HL-60 (cell line): ENCODE data around the gene RAB11FIP3.

ENCODE experiments used
- DNase-seq, 2 experiments: peaks; one replicate each; pipeline ENCODE4 v3.0.0-alpha.2; 2010 to 2020; ENCODE audit warnings: low read depth in 1 of 2, low spot score in 1 of 2
- H3K27ac ChIP-seq: fragments of 250-450 bp; sonication (Bioruptor Pico); replicated peaks from 2 replicates; pipeline ENCODE4 v1.5.1; 2020; ENCODE audit warnings: mild to moderate bottlenecking, moderate library complexity
- H3K27me3 ChIP-seq: fragments of 250-450 bp; sonication (Bioruptor Pico); 2 replicates; pipeline ENCODE4 v1.5.1; 2021; ENCODE audit warnings: mild to moderate bottlenecking, moderate library complexity; ENCODE audit not compliant: insufficient read depth, poor library complexity, severe bottlenecking
- H3K4me3 ChIP-seq: replicated peaks from 2 replicates; pipeline ENCODE4 v1.5.1; 2011; ENCODE audit warnings: mild to moderate bottlenecking, control low read depth, low read length; ENCODE audit not compliant: insufficient read depth
- CTCF ChIP-seq: IDR thresholded peaks from one replicate; pipeline ENCODE4 v1.5.1; 2011; ENCODE audit warnings: low read length, control low read depth, inconsistent platforms; ENCODE audit not compliant: insufficient read depth
- GABPA ChIP-seq: IDR thresholded peaks from 2 replicates; pipeline ENCODE4 v1.6.1; 2012; ENCODE audit warnings: low read depth
- POLR2AphosphoS5 ChIP-seq: IDR thresholded peaks from 2 replicates; pipeline ENCODE4 v1.6.1; 2012; ENCODE audit warnings: low read depth
- REST ChIP-seq: IDR thresholded peaks from 2 replicates; pipeline ENCODE4 v1.6.1; 2012; ENCODE audit warnings: low read depth; ENCODE audit not compliant: insufficient replicate concordance
- SPI1 ChIP-seq: IDR thresholded peaks from 2 replicates; pipeline ENCODE4 v1.6.1; 2012; ENCODE audit warnings: low read depth, mild to moderate bottlenecking, borderline replicate concordance

The RAB11FIP3 gene

DNA sequence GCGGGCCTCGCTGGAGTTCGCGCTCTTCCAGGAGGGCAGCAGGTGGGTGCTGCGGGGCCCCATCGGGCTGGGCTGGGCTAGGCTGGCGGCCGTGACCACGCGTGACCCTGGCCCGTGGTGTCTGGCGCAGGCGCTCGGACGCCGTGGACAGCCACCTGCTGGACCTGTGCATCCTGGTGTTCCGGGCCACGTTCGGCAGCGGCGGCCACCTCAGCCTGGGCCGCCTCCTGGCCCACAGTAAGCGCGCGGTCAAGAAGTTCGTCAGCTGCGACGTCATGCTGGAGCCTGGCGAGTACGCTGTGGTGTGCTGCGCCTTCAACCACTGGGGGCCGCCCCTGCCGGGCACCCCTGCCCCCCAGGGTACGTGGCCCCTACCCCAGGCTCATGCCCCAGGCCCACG lies 126.7 kb downstream of the RAB11FIP3 start:
- TF ChIP-seq CTCF (no peak), SPI1 (no peak), REST (no peak), POLR2AphosphoS5 (no peak), GABPA (no peak)
- no peak overlapping the region for H3K27ac ChIP-seq
- H3K4me3 ChIP-seq = no peak overlapping the region
- H3K27me3 ChIP-seq = no peaks in the 10 kb centered on the region
- DNase-seq = no peak

DNA sequence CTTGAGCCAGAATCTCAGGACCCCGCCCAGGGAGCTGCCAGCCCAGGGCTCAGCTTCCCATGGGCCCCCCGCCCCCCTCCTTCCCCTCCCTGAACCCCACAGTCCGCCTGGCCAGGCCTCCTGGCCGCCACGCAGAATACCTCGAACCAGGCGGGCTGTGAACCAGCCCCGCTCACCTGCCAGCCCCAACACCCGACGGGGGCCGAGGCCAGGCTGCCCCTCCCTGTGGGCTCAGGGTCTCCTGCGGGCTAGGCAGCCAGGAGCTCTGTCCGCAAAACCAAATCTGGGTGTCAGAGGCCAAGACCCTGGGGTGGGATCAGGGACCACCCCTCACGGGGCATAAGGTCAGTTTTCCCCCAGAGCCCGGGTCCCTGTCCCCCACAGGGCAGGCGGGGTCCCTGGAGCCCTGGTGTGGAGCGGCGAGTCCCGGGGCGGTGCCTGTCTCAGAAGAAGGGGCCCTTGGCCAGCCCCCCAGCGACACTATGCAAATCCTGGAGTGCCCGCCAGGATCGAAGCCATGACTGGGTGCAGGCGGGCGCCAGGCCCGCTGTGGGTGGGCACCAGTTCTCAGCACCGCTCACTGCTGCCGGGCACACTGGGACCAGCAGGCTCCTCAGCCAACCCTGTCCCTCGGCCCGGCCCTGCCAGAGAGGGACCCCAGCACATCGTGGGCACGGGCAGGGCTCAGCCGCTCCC lies 128.3 kb downstream of the RAB11FIP3 start:
- no peak for TF ChIP-seq REST
- no peak for TF ChIP-seq GABPA
- no peak for TF ChIP-seq SPI1
- TF ChIP-seq CTCF = no peak
- TF ChIP-seq POLR2AphosphoS5 = no peak
- no peak overlapping the region for H3K4me3 ChIP-seq
- H3K27ac ChIP-seq = no peak overlapping the region
- H3K27me3 ChIP-seq = no peaks in the 10 kb centered on the region
- no peak for DNase-seq

DNA sequence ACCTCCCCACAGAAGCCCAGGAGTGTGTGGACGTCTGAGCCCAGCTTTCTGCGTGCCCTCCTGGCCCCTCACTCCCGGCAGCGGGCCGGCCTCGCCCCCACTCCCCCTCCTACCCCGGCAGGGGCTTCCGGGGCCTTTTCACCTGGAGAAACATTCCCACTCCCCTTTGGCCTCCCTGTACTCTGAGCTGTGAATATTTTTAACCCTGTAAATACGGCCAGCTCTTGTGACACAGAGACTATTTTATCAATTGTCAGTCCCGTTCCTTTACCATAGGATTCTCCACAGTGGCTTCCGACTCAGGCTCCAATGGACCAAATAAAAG lies 128.8 kb downstream of the RAB11FIP3 start:
- DNase-seq = no peak
- Histone ChIP-seq H3K4me3 (no peak overlapping the region), H3K27me3 (peaks cover 5% of the 10 kb centered on the region), H3K27ac (no peak overlapping the region)
- TF ChIP-seq CTCF (no peak), SPI1 (no peak), POLR2AphosphoS5 (no peak), GABPA (no peak), REST (no peak)
